K562 (cell line): ENCODE measurements around the gene PRND. TPM values are rescaled to one million over a fixed set of nuclear protein-coding genes. Genes with fewer than 3 reads are reported as not detected.
A peak's percentile ranks its signal among the peaks of the same experiment; 100 is the strongest.

ENCODE experiments used
- CBX2 ChIP-seq: fragments of 200-600 bp; sonication (generic); IDR thresholded peaks from one replicate; pipeline ENCODE4 v1.6.1; 2012; ENCODE audit warnings: mild to moderate bottlenecking, low read length, inconsistent platforms; ENCODE audit not compliant: insufficient read depth, poor library complexity, severe bottlenecking
- CREB1 ChIP-seq, 2 experiments: sonication (generic) in 1 of 2; formaldehyde crosslinking in 1 of 2; IDR thresholded peaks; 2 replicates each; pipeline versions ENCODE4 v1.6.1 to v1.8.0; 2012 to 2022; ENCODE audit warnings: inconsistent platforms in 1 of 2, mild to moderate bottlenecking in 1 of 2, missing genetic modification reagents in 1 of 2, moderate library complexity in 1 of 2
- CREM ChIP-seq: IDR thresholded peaks from 2 replicates; pipeline ENCODE4 v1.6.1; 2014; ENCODE audit warnings: antibody characterized with exemption, low read depth
- FOXA3 ChIP-seq, 2 experiments: fragments of 450-650 bp in 1 of 2; sonication (generic) in 1 of 2; formaldehyde crosslinking; IDR thresholded peaks in 1 of 2; conservative IDR thresholded peaks in 1 of 2; 2 replicates each; pipeline versions ENCODE4 v1.4.0 to v1.8.0; 2020 to 2022; ENCODE audit warnings: mild to moderate bottlenecking in 2 of 2, missing genetic modification reagents in 1 of 2
- GABPB2 ChIP-seq: fragments of 250-450 bp; sonication (Bioruptor Pico); conservative IDR thresholded peaks from 2 replicates; pipeline ENCODE4 v1.5.1; 2021; ENCODE audit warnings: mild to moderate bottlenecking
- MEF2D ChIP-seq: conservative IDR thresholded peaks from 2 replicates; pipeline ENCODE4 v1.6.1; 2016; ENCODE audit warnings: low read depth, missing genetic modification characterization, missing compliant biosample characterization
- MTA1 ChIP-seq: fragments of 450-650 bp; IDR thresholded peaks from 2 replicates; pipeline ENCODE4 v1.6.1; 2017; ENCODE audit warnings: borderline replicate concordance
- PHB2 ChIP-seq: fragments of 450-650 bp; IDR thresholded peaks from 2 replicates; pipeline ENCODE4 v1.6.1; 2017; ENCODE audit warnings: low read depth
- PHF20 ChIP-seq: fragments of 450-650 bp; IDR thresholded peaks from 2 replicates; pipeline ENCODE4 v1.6.1; 2018; ENCODE audit not compliant: partially characterized antibody
- RBBP5 ChIP-seq: fragments of 200-600 bp; sonication (generic); IDR thresholded peaks from 2 replicates; pipeline ENCODE4 v1.6.1; 2012; ENCODE audit warnings: borderline replicate concordance, mild to moderate bottlenecking, low read length, control low read depth, inconsistent platforms; ENCODE audit not compliant: insufficient read depth, poor library complexity, severe bottlenecking
- RBM17 ChIP-seq: fragments of 200-400 bp; formaldehyde crosslinking; IDR thresholded peaks from 2 replicates; pipeline ENCODE4 v1.6.1; 2017; ENCODE audit warnings: low read depth, mild to moderate bottlenecking, low read length, borderline replicate concordance
- TBL1XR1 ChIP-seq, 2 experiments: IDR thresholded peaks; 2 replicates each; pipeline ENCODE4 v1.6.1; 2012; ENCODE audit warnings: improper control_type of control experiment in 2 of 2, low read length in 2 of 2, mild to moderate bottlenecking in 1 of 2
- ZNF766 ChIP-seq: fragments of 200-800 bp; sonication (Bioruptor generic); conservative IDR thresholded peaks from 2 replicates; pipeline ENCODE4 v1.6.1; 2016; ENCODE audit warnings: missing genetic modification characterization, missing compliant biosample characterization
- ZNF778 ChIP-seq: fragments of 450-650 bp; formaldehyde crosslinking; IDR thresholded peaks from 2 replicates; pipeline ENCODE4 v1.4.0; 2020; ENCODE audit warnings: mild to moderate bottlenecking, moderate library complexity
- polyA plus RNA-seq, 8 experiments: library from polyadenylated mRNA; depleted of rRNA in 4 of 8; stranded (reverse) in 5 of 8; unstranded in 3 of 8; fragments of >200 nt; fragmentation: Nextera tagmentation in 2 of 8; fragmentation: Illumina TruSeq in 1 of 8; extraction: Ambion mirVana in 2 of 8; extraction: Trizol in 1 of 8; gene quantifications; 2 replicates each; pipeline versions ENCODE4 v1.2.1 to v1.2.3, GENCODE V29; 2011 to 2014; ENCODE audit warnings: inconsistent platforms in 1 of 8, missing spikeins in 1 of 8
- total RNA-seq, 7 experiments: library from RNA; depleted of rRNA in 6 of 7; stranded (reverse); fragments of >200 nt in 6 of 7; fragmentation: Illumina TruSeq in 2 of 7; extraction: Trizol in 2 of 7; gene quantifications; 2 replicates each; pipeline versions ENCODE4 v1.2.1 to v1.2.3, GENCODE V29; 2011 to 2021; ENCODE audit warnings: low replicate concordance in 1 of 7
- TF ChIP-seq, protein P1 (sequence below), 3 experiments: IDR thresholded peaks in 2 of 3; conservative IDR thresholded peaks in 1 of 3; 2 replicates each; pipeline ENCODE4 v1.5.1; 2011 to 2012; ENCODE audit warnings: low read length in 3 of 3, mild to moderate bottlenecking in 3 of 3, control low read depth in 2 of 3, improper control_type of control experiment in 1 of 3, inconsistent platforms in 1 of 3, low read depth in 1 of 3, mixed read lengths in 1 of 3, moderate library complexity in 1 of 3; ENCODE audit not compliant: insufficient read depth in 2 of 3
- TF ChIP-seq, protein P2 (sequence below): fragments of 450-650 bp; IDR thresholded peaks from 2 replicates; pipeline ENCODE4 v1.6.1; 2016; ENCODE audit warnings: borderline replicate concordance
- TF ChIP-seq, protein P3 (sequence below): IDR thresholded peaks from 3 replicates; pipeline ENCODE4 v1.6.1; 2011; ENCODE audit warnings: borderline replicate concordance, mild to moderate bottlenecking, moderate library complexity; ENCODE audit not compliant: insufficient read length; ENCODE audit errors: extremely low read depth
- TF ChIP-seq, protein P4 (sequence below): fragments of 250-450 bp; sonication (Bioruptor Pico); IDR thresholded peaks from 2 replicates; pipeline ENCODE4 v1.6.1; 2021; ENCODE audit warnings: mild to moderate bottlenecking
- TF ChIP-seq, protein P5 (sequence below): fragments of 250-450 bp; sonication (Bioruptor Pico); IDR thresholded peaks from 2 replicates; pipeline ENCODE4 v1.5.0; 2021

PRND gene
- total and polyA plus RNA-seq, 9 of the 15 experiments (the other 6 are each of a cell fraction or from before 2014, with no cell fraction given) = not detected

DNA sequence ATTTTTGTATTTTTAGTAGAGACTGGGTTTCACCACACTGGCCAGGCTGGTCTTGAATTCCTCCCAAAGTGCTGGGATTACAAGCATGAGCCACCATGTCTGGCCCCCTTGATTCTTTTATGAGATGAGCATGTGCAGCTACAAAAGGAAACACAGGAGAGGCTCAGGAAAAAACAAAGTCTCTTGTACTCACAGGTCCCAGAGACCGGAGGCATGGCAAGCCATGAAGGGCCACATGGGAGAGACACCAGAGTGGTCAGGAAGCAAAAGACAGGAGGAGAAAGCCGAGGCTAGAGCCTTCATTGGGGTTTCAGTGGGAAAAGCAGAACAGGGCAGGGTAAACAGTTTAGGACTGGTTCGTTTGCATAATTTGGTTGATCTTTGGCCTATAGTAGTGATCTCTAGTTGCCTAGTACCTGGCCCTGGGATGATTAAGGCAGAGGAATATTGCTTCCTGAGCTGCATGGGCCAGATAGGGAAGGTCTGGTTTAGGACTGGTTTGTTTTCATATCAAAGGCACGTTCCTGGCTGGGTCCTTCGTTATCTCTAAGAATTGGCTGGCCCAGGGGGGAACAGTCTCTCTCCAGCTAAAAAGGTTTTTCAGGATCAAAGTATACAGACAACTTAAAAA lies 48.2 kb upstream of the PRND start (continued):
- TF ChIP-seq, protein P1, sequence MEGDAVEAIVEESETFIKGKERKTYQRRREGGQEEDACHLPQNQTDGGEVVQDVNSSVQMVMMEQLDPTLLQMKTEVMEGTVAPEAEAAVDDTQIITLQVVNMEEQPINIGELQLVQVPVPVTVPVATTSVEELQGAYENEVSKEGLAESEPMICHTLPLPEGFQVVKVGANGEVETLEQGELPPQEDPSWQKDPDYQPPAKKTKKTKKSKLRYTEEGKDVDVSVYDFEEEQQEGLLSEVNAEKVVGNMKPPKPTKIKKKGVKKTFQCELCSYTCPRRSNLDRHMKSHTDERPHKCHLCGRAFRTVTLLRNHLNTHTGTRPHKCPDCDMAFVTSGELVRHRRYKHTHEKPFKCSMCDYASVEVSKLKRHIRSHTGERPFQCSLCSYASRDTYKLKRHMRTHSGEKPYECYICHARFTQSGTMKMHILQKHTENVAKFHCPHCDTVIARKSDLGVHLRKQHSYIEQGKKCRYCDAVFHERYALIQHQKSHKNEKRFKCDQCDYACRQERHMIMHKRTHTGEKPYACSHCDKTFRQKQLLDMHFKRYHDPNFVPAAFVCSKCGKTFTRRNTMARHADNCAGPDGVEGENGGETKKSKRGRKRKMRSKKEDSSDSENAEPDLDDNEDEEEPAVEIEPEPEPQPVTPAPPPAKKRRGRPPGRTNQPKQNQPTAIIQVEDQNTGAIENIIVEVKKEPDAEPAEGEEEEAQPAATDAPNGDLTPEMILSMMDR (IDR thresholded peaks at IDR 0.05 in 2 of 3, conservative IDR thresholded peaks at IDR 0.05 in 1 of 3; ENCODE audit: insufficient read depth in 2 of 3, low read depth in 1 of 3, low read length in 3 of 3) = no peak
- TF ChIP-seq TBL1XR1 (IDR thresholded peaks at IDR 0.05; ENCODE audit: low read length in 2 of 2) (peak; percentile 73 to 81; a peak in 3 of 4 replicates), RBM17 (no peak), CBX2 (no peak), FOXA3 (CRISPR knock-in tag; conservative IDR thresholded peaks at IDR 0.05 in 1 of 2, IDR thresholded peaks at IDR 0.05 in 1 of 2) (no peak; a peak in 1 of 4 replicates), PHF20 (no peak), RBBP5 (no peak), CREB1 (IDR thresholded peaks at IDR 0.05) (0 out of 2 replicates have a peak, but pooled peaks have one; percentile 27), CREB1 (CRISPR knock-in tag; IDR thresholded peaks at IDR 0.05) (no peak), GABPB2 (CRISPR knock-in tag) (no peak), ZNF778 (CRISPR knock-in tag) (no peak), ZNF766 (no peak), MEF2D (tag) (no peak), MTA1 (no peak), PHB2 (peak; percentile 67; the same call in 1 of the 2 replicates), CREM (no peak)
- TF ChIP-seq, protein P2, sequence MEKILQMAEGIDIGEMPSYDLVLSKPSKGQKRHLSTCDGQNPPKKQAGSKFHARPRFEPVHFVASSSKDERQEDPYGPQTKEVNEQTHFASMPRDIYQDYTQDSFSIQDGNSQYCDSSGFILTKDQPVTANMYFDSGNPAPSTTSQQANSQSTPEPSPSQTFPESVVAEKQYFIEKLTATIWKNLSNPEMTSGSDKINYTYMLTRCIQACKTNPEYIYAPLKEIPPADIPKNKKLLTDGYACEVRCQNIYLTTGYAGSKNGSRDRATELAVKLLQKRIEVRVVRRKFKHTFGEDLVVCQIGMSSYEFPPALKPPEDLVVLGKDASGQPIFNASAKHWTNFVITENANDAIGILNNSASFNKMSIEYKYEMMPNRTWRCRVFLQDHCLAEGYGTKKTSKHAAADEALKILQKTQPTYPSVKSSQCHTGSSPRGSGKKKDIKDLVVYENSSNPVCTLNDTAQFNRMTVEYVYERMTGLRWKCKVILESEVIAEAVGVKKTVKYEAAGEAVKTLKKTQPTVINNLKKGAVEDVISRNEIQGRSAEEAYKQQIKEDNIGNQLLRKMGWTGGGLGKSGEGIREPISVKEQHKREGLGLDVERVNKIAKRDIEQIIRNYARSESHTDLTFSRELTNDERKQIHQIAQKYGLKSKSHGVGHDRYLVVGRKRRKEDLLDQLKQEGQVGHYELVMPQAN = no peak
- TF ChIP-seq, protein P3, sequence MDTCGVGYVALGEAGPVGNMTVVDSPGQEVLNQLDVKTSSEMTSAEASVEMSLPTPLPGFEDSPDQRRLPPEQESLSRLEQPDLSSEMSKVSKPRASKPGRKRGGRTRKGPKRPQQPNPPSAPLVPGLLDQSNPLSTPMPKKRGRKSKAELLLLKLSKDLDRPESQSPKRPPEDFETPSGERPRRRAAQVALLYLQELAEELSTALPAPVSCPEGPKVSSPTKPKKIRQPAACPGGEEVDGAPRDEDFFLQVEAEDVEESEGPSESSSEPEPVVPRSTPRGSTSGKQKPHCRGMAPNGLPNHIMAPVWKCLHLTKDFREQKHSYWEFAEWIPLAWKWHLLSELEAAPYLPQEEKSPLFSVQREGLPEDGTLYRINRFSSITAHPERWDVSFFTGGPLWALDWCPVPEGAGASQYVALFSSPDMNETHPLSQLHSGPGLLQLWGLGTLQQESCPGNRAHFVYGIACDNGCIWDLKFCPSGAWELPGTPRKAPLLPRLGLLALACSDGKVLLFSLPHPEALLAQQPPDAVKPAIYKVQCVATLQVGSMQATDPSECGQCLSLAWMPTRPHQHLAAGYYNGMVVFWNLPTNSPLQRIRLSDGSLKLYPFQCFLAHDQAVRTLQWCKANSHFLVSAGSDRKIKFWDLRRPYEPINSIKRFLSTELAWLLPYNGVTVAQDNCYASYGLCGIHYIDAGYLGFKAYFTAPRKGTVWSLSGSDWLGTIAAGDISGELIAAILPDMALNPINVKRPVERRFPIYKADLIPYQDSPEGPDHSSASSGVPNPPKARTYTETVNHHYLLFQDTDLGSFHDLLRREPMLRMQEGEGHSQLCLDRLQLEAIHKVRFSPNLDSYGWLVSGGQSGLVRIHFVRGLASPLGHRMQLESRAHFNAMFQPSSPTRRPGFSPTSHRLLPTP = no peak
- TF ChIP-seq, protein P4, sequence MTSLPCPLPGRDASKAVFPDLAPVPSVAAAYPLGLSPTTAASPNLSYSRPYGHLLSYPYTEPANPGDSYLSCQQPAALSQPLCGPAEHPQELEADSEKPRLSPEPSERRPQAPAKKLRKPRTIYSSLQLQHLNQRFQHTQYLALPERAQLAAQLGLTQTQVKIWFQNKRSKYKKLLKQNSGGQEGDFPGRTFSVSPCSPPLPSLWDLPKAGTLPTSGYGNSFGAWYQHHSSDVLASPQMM (CRISPR knock-in tag) = no peak
- TF ChIP-seq, protein P5, sequence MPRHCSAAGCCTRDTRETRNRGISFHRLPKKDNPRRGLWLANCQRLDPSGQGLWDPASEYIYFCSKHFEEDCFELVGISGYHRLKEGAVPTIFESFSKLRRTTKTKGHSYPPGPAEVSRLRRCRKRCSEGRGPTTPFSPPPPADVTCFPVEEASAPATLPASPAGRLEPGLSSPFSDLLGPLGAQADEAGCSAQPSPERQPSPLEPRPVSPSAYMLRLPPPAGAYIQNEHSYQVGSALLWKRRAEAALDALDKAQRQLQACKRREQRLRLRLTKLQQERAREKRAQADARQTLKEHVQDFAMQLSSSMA = no peak
